NCI-H146 treated with DMSO at 0.1 percent for 48 hours (cell line): Measurements from ENCODE around the gene NUDT3.
"Not testable (repeated sequence)": the region's sequence is repeated elsewhere in the genome, so short reads cannot be mapped to it uniquely, and the experiment has no call there.

Source experiments
- DNase-seq: peaks from one replicate; lab custom pipeline; 2025; ENCODE audit not compliant: unreplicated experiment; lab: John Stamatoyannopoulos, UW

The NUDT3 gene

GRCh38 chr6:34392497-34393190 lies at the start of gene NUDT3:
TSS of gene NUDT3 (minus strand) at chr6:34392669. CDS start at chr6:34392362, 307 bp downstream.
- peak; percentile 88 for DNase-seq

- no peak for DNase-seq
Measured at GRCh38 chr6:34441526-34441925, 49.1 kb upstream of the NUDT3 start.

DNA sequence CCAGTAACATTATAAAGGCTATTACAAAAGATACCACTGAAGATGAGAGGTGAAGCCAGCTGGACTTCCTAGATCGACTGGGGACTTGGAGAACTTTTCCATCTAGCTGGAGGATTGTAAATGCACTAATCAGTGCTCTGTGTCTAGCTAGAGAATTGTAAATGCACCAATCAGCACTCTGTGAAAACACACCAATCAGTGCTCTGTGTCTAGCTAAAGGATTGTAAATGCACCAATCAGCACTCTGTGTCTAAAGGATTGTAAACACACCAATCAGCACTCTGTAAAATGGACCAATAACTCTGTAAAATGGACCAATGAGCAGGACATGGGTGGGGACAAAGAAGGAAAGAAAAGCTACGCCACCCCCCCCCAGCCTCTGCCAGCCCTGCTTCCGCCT lies 47.0 kb upstream of the NUDT3 start:
- no peak for DNase-seq

DNA sequence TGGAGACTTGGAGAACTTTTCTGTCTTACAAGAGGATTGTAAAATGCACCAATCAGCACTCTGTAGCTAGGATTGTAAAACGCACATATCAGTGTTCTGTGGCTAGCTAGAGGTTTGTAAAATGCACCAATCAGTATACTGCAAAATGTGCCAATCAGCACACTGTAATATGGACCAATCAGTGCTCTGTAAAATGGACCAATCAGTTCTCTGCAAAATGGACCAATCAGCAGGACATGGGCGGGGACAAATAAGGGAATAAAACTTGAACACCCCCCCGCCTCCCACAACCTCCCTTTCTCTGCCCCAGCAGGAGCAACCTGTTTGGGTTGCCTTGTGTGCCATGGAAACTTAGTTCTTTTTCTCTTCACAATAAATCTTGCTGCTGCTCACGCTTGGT lies 46.2 kb upstream of the NUDT3 start:
- DNase-seq = no peak

DNA sequence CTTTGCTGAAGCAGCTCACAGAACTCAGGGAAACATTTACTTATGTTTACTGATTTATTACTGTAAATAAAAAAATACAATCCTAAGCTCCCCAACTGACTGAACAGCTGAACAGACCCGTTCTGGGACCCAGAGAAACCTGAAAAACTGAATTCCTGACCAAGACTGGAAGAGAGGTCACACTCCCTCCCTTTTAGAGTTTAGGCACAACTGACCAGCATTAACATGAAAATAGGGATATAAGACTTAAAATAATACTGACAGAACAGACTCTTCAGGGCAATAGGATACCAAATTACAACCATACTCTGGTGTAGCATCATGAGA lies 45.1 kb upstream of the NUDT3 start:
- no peak for DNase-seq

DNA sequence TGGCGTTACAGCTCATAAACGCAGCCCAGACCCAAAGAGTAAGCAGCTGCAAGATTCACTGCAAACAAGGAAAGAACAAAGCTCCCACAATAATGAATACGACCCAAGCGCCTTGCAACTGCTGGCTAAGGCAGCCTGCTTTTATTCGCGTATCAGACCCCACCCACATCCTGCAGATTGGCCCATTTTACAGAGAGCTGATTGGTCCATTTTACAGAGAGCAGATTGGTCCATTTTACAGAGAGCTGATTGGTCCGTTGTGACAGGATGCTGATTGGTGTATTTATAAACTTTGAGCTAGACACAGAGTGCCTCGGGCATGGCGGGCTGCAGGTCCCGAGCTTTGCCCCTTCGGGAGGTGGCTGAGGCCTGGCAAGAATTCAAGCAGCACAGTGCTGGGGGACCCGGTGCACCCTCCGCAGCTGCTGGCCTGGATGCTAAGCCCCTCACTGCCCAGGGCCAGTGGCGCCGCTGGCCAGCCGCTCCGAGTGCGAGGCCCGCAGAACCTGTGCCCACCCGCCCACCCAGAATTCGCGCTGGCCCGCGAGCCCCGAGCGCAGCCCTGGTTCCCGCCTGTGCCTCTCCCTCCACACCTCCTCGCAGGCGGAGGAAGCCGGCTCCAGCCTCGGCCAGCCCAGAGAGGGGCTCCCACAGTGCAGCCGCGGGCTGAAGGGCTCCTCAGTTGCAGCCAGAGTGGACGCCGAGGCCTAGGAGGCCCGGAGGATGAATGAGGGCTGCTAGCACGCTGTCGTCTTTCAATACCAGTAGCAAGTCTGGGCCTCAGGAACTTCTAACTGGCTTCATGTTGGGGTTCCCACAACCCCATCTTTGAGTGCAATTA lies 44.6 kb upstream of the NUDT3 start:
- DNase-seq = no peak

GRCh38 chr6:34435916-34436315 lies 43.4 kb upstream of the NUDT3 start:
- no peak for DNase-seq

DNA sequence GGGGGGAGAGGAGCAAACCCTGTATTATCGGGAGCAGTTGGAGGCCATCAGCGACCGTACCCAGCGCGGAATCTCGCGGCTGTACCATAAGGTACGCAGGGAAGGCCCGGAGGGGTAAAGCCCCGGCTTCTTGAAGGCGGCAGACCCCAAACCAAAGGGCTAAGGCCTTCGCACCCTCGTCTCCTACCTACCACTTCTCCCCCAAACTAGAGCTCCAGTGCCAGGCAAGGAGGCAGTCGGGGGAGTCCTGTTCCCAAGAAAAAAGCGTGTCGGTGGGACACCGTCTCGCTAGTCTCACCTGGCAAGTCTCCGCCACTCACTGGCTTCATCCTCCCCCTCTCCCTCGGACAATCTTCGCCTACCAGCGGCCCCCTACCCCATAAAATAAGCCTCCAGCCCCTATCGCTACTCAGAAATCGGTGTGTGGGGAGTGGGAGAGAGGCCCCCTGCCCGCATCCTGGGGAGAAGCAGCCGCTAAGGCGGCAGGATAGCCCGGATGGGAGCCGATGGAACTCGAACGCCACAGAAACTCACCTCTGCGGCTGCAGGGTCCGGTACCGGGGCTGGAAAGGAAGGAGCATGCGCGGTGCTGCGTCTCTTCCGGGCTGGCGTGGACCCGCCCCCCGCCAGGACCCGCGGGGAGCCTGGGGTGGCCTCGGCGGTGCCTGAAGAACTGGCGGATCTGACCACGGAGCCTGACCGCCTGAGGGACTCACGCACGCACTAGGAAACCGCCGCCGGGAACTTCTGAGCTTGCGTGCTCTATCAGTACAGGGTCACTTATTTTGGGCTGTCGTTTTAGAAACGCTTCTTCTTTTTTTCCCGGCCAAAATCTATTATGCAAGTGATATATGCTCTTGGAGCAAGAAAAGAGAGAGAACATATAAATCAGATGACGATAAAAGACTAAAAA lies 33.3 kb upstream of the NUDT3 start, which contains the start of gene RPS10:
RPS10 (minus strand) TSS at position 572 of the 913 bp plus-strand sequence. CDS start 848 bp downstream, outside the sequence.
- DNase-seq = peak; percentile 84

DNA sequence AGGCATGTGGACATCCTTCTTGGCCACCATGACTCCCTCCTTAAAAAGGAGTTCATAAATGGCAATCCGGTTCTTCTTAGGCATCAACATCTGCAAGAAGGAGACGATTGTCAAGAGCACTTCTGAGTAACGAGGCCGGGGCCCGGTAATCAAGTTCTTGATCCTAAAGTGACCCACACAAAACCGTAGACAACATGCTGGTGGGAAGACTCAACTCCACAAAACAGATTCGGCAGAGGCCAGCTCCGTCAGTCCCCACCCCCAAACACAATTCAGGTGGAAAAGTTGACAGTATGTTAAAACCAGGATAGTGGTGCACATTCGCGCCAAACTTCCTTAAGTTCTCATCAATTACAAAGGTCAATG lies 32.6 kb upstream of the NUDT3 start:
- DNase-seq = no peak

- no peak for DNase-seq
Measured at GRCh38 chr6:34424200-34425131, 32.0 kb upstream of the NUDT3 start.

GRCh38 chr6:34423254-34423653 lies 30.8 kb upstream of the NUDT3 start:
- DNase-seq = no peak

GRCh38 chr6:34418367-34418766 lies 25.9 kb upstream of the NUDT3 start:
- no peak for DNase-seq

DNA sequence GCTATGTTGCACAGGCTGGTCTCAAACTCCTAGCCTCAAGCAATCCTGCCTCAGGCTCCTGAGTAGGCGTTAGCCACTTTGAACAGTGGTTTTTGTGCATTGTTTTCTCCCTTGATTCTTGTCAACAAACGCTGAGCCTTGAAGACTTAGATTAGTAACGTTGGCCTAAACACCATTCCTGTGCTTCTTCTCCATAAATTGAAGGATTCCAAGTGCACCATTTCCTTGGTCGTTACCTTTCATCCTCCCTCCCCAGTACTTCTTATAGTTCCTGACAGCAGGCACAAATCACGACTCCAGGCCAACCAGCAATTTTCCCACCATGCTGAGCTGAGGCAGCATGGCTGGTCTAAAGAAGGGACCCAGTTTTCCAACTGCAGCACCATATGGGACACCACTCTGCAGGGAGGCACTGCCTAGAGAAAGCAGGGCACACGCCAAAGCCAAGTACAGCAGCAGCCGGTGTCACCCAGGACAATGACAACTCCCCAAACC lies 24.5 kb upstream of the NUDT3 start:
- no peak for DNase-seq

GRCh38 chr6:34414999-34415858 lies 22.8 kb upstream of the NUDT3 start:
- DNase-seq = peak; percentile 30

GRCh38 chr6:34412643-34413214 lies 20.3 kb upstream of the NUDT3 start:
- no peak for DNase-seq

GRCh38 chr6:34412016-34412415 lies 19.5 kb upstream of the NUDT3 start:
- no peak for DNase-seq

- not testable (repeated sequence) for DNase-seq
Measured at GRCh38 chr6:34407915-34408314, 15.4 kb upstream of the NUDT3 start.

DNA sequence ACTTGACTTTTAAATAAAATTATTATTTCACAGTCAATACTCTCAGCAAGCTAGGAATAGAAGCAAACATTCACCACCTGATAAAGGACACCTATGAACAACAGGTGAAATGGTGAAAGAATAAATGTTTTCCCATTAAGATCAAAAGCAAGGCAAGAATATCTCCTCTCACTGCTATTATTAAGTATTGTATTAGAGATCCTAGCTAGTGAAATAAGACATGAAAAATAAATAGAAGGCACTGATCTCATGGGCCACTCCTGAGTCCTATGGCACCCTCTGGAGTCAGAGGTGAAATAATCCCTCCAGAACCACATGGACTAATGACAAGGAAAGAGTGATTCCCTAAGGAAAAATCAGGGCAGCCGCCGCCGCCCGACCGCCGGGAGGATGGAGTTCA lies 4.0 kb upstream of the NUDT3 start:
- DNase-seq = no peak

- DNase-seq = no peak
Measured at GRCh38 chr6:34393966-34394305, 1.5 kb upstream of the NUDT3 start.
